HepG2 (cell line): ENCODE measurements around the gene TBX10. TPM values are rescaled to one million over a fixed set of nuclear protein-coding genes. Genes with fewer than 3 reads are reported as not detected.

Source experiments
- CBX1 ChIP-seq: IDR thresholded peaks from one replicate; pipeline ENCODE4 v1.6.1; 2016; ENCODE audit warnings: antibody characterized with exemption, low read depth
- HOXA3 ChIP-seq: sonication (generic); formaldehyde crosslinking; IDR thresholded peaks from 2 replicates; pipeline ENCODE4 v1.5.0; 2020; ENCODE audit warnings: missing genetic modification reagents
- IRF2 ChIP-seq: IDR thresholded peaks from 2 replicates; pipeline ENCODE4 v1.6.1; 2018; ENCODE audit warnings: missing genetic modification reagents, missing compliant biosample characterization
- SOX5 ChIP-seq: IDR thresholded peaks from 2 replicates; pipeline ENCODE4 v1.6.1; 2016; ENCODE audit warnings: borderline replicate concordance
- TBX2 ChIP-seq: sonication (generic); formaldehyde crosslinking; IDR thresholded peaks from 2 replicates; pipeline ENCODE4 v1.5.0; 2020; ENCODE audit warnings: missing genetic modification reagents, mild to moderate bottlenecking, borderline replicate concordance
- TCF7L2 ChIP-seq: IDR thresholded peaks from 2 replicates; pipeline ENCODE4 v1.6.1; 2011; ENCODE audit warnings: mild to moderate bottlenecking, low read depth, low read length, moderate library complexity
- ZBTB40 ChIP-seq, 2 experiments: fragments of 450-650 bp in 1 of 2; sonication (generic) in 1 of 2; formaldehyde crosslinking in 1 of 2; IDR thresholded peaks; 2 replicates each; pipeline versions ENCODE4 v1.6.1 to v1.8.0; 2016 to 2022; ENCODE audit warnings: antibody characterized with exemption in 1 of 2, mild to moderate bottlenecking in 1 of 2, missing genetic modification reagents in 1 of 2
- ZBTB42 ChIP-seq: sonication (generic); formaldehyde crosslinking; IDR thresholded peaks from 2 replicates; pipeline ENCODE4 v1.5.0; 2020; ENCODE audit warnings: mild to moderate bottlenecking, missing genetic modification reagents
- ZBTB46 ChIP-seq: sonication (generic); formaldehyde crosslinking; IDR thresholded peaks from 2 replicates; pipeline ENCODE4 v1.4.0; 2020; ENCODE audit warnings: mild to moderate bottlenecking, missing genetic modification reagents, borderline replicate concordance
- ZNF260 ChIP-seq: sonication (generic); formaldehyde crosslinking; IDR thresholded peaks from 2 replicates; pipeline ENCODE4 v1.4.0; 2020; ENCODE audit warnings: missing genetic modification reagents, low read depth, mild to moderate bottlenecking, borderline replicate concordance
- ZNF510 ChIP-seq: sonication (generic); formaldehyde crosslinking; IDR thresholded peaks from 2 replicates; pipeline ENCODE4 v1.4.0; 2020; ENCODE audit warnings: low read depth, mild to moderate bottlenecking, missing genetic modification reagents
- polyA plus RNA-seq, 8 experiments: library from polyadenylated mRNA; depleted of rRNA in 3 of 8; stranded (reverse) in 7 of 8; unstranded in 1 of 8; fragments of >200 nt; fragmentation: Illumina TruSeq in 4 of 8; extraction: Trizol in 4 of 8; gene quantifications; 2 replicates each; pipeline versions ENCODE4 v1.2.1 to v1.2.3, GENCODE V29; 2011 to 2016; ENCODE audit warnings: low read depth in 4 of 8, missing spikeins in 1 of 8, mixed read lengths in 1 of 8; ENCODE audit not compliant: insufficient read depth in 1 of 8
- total RNA-seq, 5 experiments: library from RNA; depleted of rRNA; stranded (reverse); fragments of >200 nt; fragmentation: Illumina TruSeq; extraction: Trizol; gene quantifications; 2 replicates each; pipeline ENCODE4 v1.2.3, GENCODE V29; 2016; ENCODE audit warnings: low read depth in 1 of 5
- TF ChIP-seq, protein P1 (sequence below): sonication (generic); formaldehyde crosslinking; IDR thresholded peaks from 2 replicates; pipeline ENCODE4 v1.5.0; 2020; ENCODE audit warnings: missing genetic modification reagents
- TF ChIP-seq, protein P2 (sequence below), 2 experiments: sonication (generic) in 1 of 2; formaldehyde crosslinking in 1 of 2; IDR thresholded peaks; 2 replicates each; pipeline versions ENCODE4 v1.5.1 to v1.6.1; 2011 to 2020; ENCODE audit warnings: borderline replicate concordance in 1 of 2, low read depth in 1 of 2, low read length in 1 of 2, mild to moderate bottlenecking in 1 of 2, missing genetic modification reagents in 1 of 2, moderate library complexity in 1 of 2

The TBX10 gene
- total and polyA plus RNA-seq, 2 of the 13 experiments (the other 11 are each of a cell fraction or from before 2014, with no cell fraction given), result 0.27 to 1.7 TPM

- TF ChIP-seq HOXA3 (CRISPR knock-in tag), result peak; percentile 51; the same call in 1 of the 2 replicates
- no peak for TF ChIP-seq ZNF260
- TF ChIP-seq, protein P1, sequence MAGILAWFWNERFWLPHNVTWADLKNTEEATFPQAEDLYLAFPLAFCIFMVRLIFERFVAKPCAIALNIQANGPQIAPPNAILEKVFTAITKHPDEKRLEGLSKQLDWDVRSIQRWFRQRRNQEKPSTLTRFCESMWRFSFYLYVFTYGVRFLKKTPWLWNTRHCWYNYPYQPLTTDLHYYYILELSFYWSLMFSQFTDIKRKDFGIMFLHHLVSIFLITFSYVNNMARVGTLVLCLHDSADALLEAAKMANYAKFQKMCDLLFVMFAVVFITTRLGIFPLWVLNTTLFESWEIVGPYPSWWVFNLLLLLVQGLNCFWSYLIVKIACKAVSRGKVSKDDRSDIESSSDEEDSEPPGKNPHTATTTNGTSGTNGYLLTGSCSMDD, result peak; percentile 77; the same call in 1 of the 2 replicates
- peak; percentile 67 for TF ChIP-seq CBX1
- TF ChIP-seq SOX5 (CRISPR knock-in tag), result no peak
- 0 out of 2 replicates have a peak, but pooled peaks have one; percentile 27 for TF ChIP-seq ZBTB42 (CRISPR knock-in tag)
- peak; percentile 58; the same call in 1 of the 2 replicates for TF ChIP-seq TBX2 (CRISPR knock-in tag)
- TF ChIP-seq, protein P2, sequence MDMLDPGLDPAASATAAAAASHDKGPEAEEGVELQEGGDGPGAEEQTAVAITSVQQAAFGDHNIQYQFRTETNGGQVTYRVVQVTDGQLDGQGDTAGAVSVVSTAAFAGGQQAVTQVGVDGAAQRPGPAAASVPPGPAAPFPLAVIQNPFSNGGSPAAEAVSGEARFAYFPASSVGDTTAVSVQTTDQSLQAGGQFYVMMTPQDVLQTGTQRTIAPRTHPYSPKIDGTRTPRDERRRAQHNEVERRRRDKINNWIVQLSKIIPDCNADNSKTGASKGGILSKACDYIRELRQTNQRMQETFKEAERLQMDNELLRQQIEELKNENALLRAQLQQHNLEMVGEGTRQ (IDR thresholded peaks at IDR 0.05; ENCODE audit: low read depth, low read length), result no peak
- TF ChIP-seq, protein P2 (CRISPR knock-in tag; IDR thresholded peaks at IDR 0.05; ENCODE audit: borderline replicate concordance), result no peak
- no peak for TF ChIP-seq ZBTB46
- no peak for TF ChIP-seq ZBTB40 (IDR thresholded peaks at IDR 0.05)
- TF ChIP-seq ZBTB40 (CRISPR knock-in tag; IDR thresholded peaks at IDR 0.05), result peak; percentile 65; the same call in 1 of the 2 replicates
- TF ChIP-seq IRF2, result no peak
- TF ChIP-seq TCF7L2, result no peak
- TF ChIP-seq ZNF510 (CRISPR knock-in tag), result no peak
Measured at GRCh38 chr11:67640021-67640757, 626 bp upstream of the TBX10 start (continued).
